K562 (cell line): ENCODE measurements around the gene FCHO1. TPM values are rescaled to one million over a fixed set of nuclear protein-coding genes. Genes with fewer than 3 reads are reported as not detected.

ENCODE experiments used
- ATAC-seq: fragments of 200-7000 bp; cut with Tn5 transposase; 3 replicates; pipeline ENCODE4 v1.9.1; 2020; ENCODE audit warnings: moderate library complexity
- BruUV-seq: library from RNA; stranded (reverse); fragments of 400-500 nt; replicated peaks from 2 replicates; lab custom pipeline; 2021; lab: Mats Ljungman, UMichigan
- CTCF ChIA-PET: fragments of 300-600 bp; formaldehyde crosslinking; extraction: SDS; loops from one replicate; lab custom pipeline; 2021; ENCODE audit warnings: low intra/inter-chr PET ratio; lab: Yijun Ruan, JAX
- POLR2A ChIA-PET: fragments of 300-600, 350-650 bp; sonication (Branson Sonifier 250); formaldehyde crosslinking; extraction: SDS; loops from one replicate; lab custom pipeline; 2021; ENCODE audit warnings: antibody characterized with exemption, inconsistent platforms; lab: Yijun Ruan, JAX
- DNase-seq, 4 experiments: peaks; one replicate each; pipeline versions ENCODE4 v3.0.0 to v3.0.0-alpha.2; 2011 to 2018; ENCODE audit warnings: low spot score in 3 of 4, mixed read lengths in 3 of 4; ENCODE audit errors: extremely low read depth in 1 of 4
- FAIRE-seq: peaks from 2 replicates; lab custom pipeline; 2011; peaks lifted over from hg19 to GRCh38; lab: Jason Lieb, UNC
- H2AFZ ChIP-seq: 2 replicates; pipeline ENCODE4 v1.6.0; 2011; ENCODE audit warnings: low read depth, low read length, control low read depth, inconsistent platforms
- H3K27ac ChIP-seq: fragments of 200-600 bp; 3 replicates; pipeline ENCODE4 v1.8.0; 2011; ENCODE audit warnings: low read depth, mild to moderate bottlenecking, control low read depth, inconsistent platforms, low read length, moderate library complexity, mixed read lengths; ENCODE audit errors: extremely low read depth
- H3K27me3 ChIP-seq, 2 experiments: fragments of 300-600 bp in 1 of 2; 2 replicates in 1 of 2; 3 replicates in 1 of 2; pipeline versions ENCODE4 v1.6.0 to v1.8.0; 2011; ENCODE audit warnings: inconsistent platforms in 2 of 2, low read length in 2 of 2, mild to moderate bottlenecking in 1 of 2, mixed read lengths in 1 of 2, moderate library complexity in 1 of 2; ENCODE audit not compliant: control insufficient read depth in 2 of 2, insufficient read depth in 2 of 2
- H3K36me3 ChIP-seq: fragments of 300-600 bp; 3 replicates; pipeline ENCODE4 v1.8.0; 2011; ENCODE audit warnings: mild to moderate bottlenecking, low read length, inconsistent platforms; ENCODE audit not compliant: control insufficient read depth, insufficient read depth
- H3K4me1 ChIP-seq, 2 experiments: fragments of 200-600 bp in 1 of 2; replicated peaks in 1 of 2; 2 replicates in 1 of 2; 3 replicates in 1 of 2; pipeline versions ENCODE4 v1.5.1 to v1.8.0; 2011; ENCODE audit warnings: inconsistent platforms in 2 of 2, low read length in 2 of 2, mild to moderate bottlenecking in 1 of 2, mixed read lengths in 1 of 2, moderate library complexity in 1 of 2; ENCODE audit not compliant: control insufficient read depth in 2 of 2, insufficient read depth in 2 of 2
- H3K4me2 ChIP-seq: 2 replicates; pipeline ENCODE4 v1.6.1; 2011; ENCODE audit warnings: low read length, control low read depth, inconsistent platforms, mixed read lengths; ENCODE audit not compliant: insufficient read depth
- H3K4me3 ChIP-seq: fragments of 200-600 bp; sonication (generic), shearing (Covaris generic); 2 replicates; pipeline ENCODE4 v1.5.1; 2016; ENCODE audit warnings: control low read depth, inconsistent platforms
- H3K79me2 ChIP-seq: fragments of 200-600 bp; 3 replicates; pipeline ENCODE4 v1.8.0; 2011; ENCODE audit warnings: low read length, inconsistent platforms; ENCODE audit not compliant: control insufficient read depth, insufficient read depth
- H3K9ac ChIP-seq, 2 experiments: 2 replicates each; pipeline versions ENCODE4 v1.6.0 to v1.6.1; 2011; ENCODE audit warnings: low read depth in 2 of 2, low read length in 2 of 2, control low read depth in 1 of 2, inconsistent platforms in 1 of 2, mild to moderate bottlenecking in 1 of 2, mixed read lengths in 1 of 2; ENCODE audit not compliant: insufficient read depth in 1 of 2
- H3K9me1 ChIP-seq: one replicate; pipeline ENCODE4 v1.6.0; 2011; ENCODE audit warnings: inconsistent platforms, mild to moderate bottlenecking, low read length, moderate library complexity; ENCODE audit not compliant: control insufficient read depth, insufficient read depth
- H3K9me3 ChIP-seq: replicated peaks from 2 replicates; pipeline ENCODE4 v1.5.1; 2011; ENCODE audit warnings: low read depth, low read length, inconsistent platforms; ENCODE audit not compliant: control insufficient read depth, insufficient read depth
- H4K20me1 ChIP-seq: replicated peaks from 2 replicates; pipeline ENCODE4 v1.6.1; 2011; ENCODE audit warnings: low read length, inconsistent platforms, mixed read lengths; ENCODE audit not compliant: control insufficient read depth, insufficient read depth
- CCNT2 ChIP-seq: IDR thresholded peaks from 2 replicates; pipeline ENCODE4 v1.6.1; 2011; ENCODE audit warnings: borderline replicate concordance, low read depth, mild to moderate bottlenecking, moderate library complexity, mixed read lengths, low read length; ENCODE audit not compliant: insufficient read length; ENCODE audit errors: extremely low read depth
- KLF16 ChIP-seq: IDR thresholded peaks from 2 replicates; pipeline ENCODE4 v1.6.1; 2016; ENCODE audit warnings: antibody characterized with exemption
- RBM25 ChIP-seq: fragments of 200-400 bp; formaldehyde crosslinking; IDR thresholded peaks from 2 replicates; pipeline ENCODE4 v1.6.1; 2018; ENCODE audit warnings: low read length, low read depth, moderate library complexity; ENCODE audit not compliant: severe bottlenecking
- SMARCE1 ChIP-seq: fragments of 450-650 bp; IDR thresholded peaks from 2 replicates; pipeline ENCODE4 v1.7.1; 2016; ENCODE audit warnings: mild to moderate bottlenecking
- XRCC3 ChIP-seq: fragments of 450-650 bp; IDR thresholded peaks from 2 replicates; pipeline ENCODE4 v1.6.1; 2017; ENCODE audit warnings: mild to moderate bottlenecking, moderate library complexity
- WGBS: fragments of 100-300 bp; shearing (Covaris generic); methylation state at CpG from one replicate; pipeline ENCODE4 v1.1.6; 2016; ENCODE audit warnings: low coverage, mixed read lengths; ENCODE audit not compliant: insufficient coverage; ENCODE audit errors: missing lambda C conversion rate; 5-methylcytosine and 5-hydroxymethylcytosine counted together
- in situ Hi-C: fragments of 300-500 bp; cut with MboI; formaldehyde crosslinking; loops from 4 replicates; pipeline ENCODE4 v1.15.0; 2018; ENCODE audit warnings: inconsistent platforms, mixed read lengths
- intact Hi-C: fragments of 100-400 bp; cut with micrococcal nuclease; formaldehyde crosslinking; loops from 2 replicates; pipeline ENCODE4 v1.14.2; 2022
- polyA plus RNA-seq, 8 experiments: library from polyadenylated mRNA; depleted of rRNA in 4 of 8; stranded (reverse) in 5 of 8; unstranded in 3 of 8; fragments of >200 nt; fragmentation: Nextera tagmentation in 2 of 8; fragmentation: Illumina TruSeq in 1 of 8; extraction: Ambion mirVana in 2 of 8; extraction: Trizol in 1 of 8; gene quantifications; 2 replicates each; pipeline versions ENCODE4 v1.2.1 to v1.2.3, GENCODE V29; 2011 to 2014; ENCODE audit warnings: inconsistent platforms in 1 of 8, missing spikeins in 1 of 8
- total RNA-seq, 7 experiments: library from RNA; depleted of rRNA in 6 of 7; stranded (reverse); fragments of >200 nt in 6 of 7; fragmentation: Illumina TruSeq in 2 of 7; extraction: Trizol in 2 of 7; gene quantifications; 2 replicates each; pipeline versions ENCODE4 v1.2.1 to v1.2.3, GENCODE V29; 2011 to 2021; ENCODE audit warnings: low replicate concordance in 1 of 7
- TF ChIP-seq, protein P1 (sequence below): fragments of 450-650 bp; formaldehyde crosslinking; IDR thresholded peaks from 2 replicates; pipeline ENCODE4 v1.4.0; 2022; ENCODE audit warnings: missing genetic modification characterization
- TF ChIP-seq, protein P2 (sequence below): sonication (generic); formaldehyde crosslinking; IDR thresholded peaks from 2 replicates; pipeline ENCODE4 v1.4.0; 2020; ENCODE audit warnings: mild to moderate bottlenecking, missing genetic modification reagents

FCHO1 gene
- total and polyA plus RNA-seq, 9 of the 15 experiments (the other 6 are each of a cell fraction or from before 2014, with no cell fraction given): 0.21 to 58.9 (median 18.3) TPM

DNA sequence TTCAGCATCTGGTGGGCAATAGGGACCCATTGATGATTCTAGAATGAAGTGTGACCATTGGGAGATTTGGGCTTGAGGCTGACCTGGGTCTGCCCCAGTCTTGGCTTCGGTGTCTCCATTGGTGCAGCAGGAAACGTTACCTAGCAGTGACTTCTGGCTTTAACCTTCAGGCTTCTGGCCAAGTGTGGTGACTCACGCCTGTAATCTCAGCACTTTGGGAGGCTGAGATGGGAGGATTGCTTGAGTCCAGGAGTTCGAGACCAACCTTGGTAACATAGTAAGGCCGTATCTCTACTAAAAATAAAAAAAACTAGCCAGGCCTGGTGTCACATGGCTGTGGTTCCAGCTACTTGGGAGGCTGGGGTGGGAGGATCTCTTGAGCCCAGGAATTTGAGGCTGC, 7.2 kb downstream of the FCHO1 start (continued):
- TF ChIP-seq CCNT2 (no peak), XRCC3 (no peak)
- TF ChIP-seq, protein P1, sequence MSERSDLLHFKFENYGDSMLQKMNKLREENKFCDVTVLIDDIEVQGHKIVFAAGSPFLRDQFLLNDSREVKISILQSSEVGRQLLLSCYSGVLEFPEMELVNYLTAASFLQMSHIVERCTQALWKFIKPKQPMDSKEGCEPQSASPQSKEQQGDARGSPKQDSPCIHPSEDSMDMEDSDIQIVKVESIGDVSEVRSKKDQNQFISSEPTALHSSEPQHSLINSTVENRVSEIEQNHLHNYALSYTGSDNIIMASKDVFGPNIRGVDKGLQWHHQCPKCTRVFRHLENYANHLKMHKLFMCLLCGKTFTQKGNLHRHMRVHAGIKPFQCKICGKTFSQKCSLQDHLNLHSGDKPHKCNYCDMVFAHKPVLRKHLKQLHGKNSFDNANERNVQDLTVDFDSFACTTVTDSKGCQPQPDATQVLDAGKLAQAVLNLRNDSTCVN (CRISPR knock-in tag): no peak

DNA sequence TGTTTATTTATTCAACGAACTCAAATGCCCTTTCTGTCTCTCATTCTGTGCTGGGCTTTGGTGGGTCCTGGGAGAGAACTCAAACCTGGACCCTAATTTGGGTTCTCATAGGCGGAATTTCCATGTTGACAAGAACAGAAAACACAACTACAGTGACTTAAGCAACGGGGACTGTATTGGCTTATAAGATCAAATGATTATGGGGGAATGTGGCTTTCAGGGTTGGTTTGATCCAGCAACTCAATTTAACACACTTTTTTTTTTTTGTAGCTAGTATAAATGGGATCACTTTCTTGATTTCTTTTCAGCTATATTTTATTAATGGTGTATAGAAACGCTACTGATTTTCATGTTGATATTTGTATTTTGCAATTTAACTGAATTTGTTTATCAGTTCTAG, 9.9 kb downstream of the FCHO1 start:
- H3K27me3 ChIP-seq: no peaks in the 10 kb centered on the region
- POLR2A ChIA-PET: interaction anchor here (2.0 kb wide), 1 partner anchor 10 kb away, joined by 6 read pairs; the partner anchor contains the start of gene FCHO1
- H3K4me3 ChIP-seq: no peak overlapping the region
- intact Hi-C loops (no loop called here), in situ Hi-C loops (no loop called here)
- no peak overlapping the region for H3K9ac ChIP-seq
- H3K27ac ChIP-seq: no peak overlapping the region
- H3K9me1 ChIP-seq: no peaks in the 10 kb centered on the region
- no TSS peak for BruUV-seq
- H4K20me1 ChIP-seq: 0 out of 2 replicates have a peak, but pooled peaks cover 3% of the 10 kb centered on the region
- DNase-seq: no peak
- peaks cover 65% of the 10 kb centered on the region; the same call in 2 of the 3 replicates for H3K36me3 ChIP-seq
- H3K4me2 ChIP-seq: no peak overlapping the region
- H3K9me3 ChIP-seq: no peaks in the 10 kb centered on the region
- no peak overlapping the region for H2AFZ ChIP-seq
- ATAC-seq: no peak
- CTCF ChIA-PET: no interaction called here
- TF ChIP-seq RBM25 (peak; percentile 21), SMARCE1 (no peak), KLF16 (no peak)
- TF ChIP-seq, protein P2, sequence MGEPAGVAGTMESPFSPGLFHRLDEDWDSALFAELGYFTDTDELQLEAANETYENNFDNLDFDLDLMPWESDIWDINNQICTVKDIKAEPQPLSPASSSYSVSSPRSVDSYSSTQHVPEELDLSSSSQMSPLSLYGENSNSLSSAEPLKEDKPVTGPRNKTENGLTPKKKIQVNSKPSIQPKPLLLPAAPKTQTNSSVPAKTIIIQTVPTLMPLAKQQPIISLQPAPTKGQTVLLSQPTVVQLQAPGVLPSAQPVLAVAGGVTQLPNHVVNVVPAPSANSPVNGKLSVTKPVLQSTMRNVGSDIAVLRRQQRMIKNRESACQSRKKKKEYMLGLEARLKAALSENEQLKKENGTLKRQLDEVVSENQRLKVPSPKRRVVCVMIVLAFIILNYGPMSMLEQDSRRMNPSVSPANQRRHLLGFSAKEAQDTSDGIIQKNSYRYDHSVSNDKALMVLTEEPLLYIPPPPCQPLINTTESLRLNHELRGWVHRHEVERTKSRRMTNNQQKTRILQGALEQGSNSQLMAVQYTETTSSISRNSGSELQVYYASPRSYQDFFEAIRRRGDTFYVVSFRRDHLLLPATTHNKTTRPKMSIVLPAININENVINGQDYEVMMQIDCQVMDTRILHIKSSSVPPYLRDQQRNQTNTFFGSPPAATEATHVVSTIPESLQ (CRISPR knock-in tag): no peak
- peaks cover 0 to 3% of the 10 kb centered on the region in 2 experiments; a peak in 3 of 5 replicates for H3K4me1 ChIP-seq
- 61% methylated on average over 4 of the region's 4 CpGs for WGBS
- no peak for FAIRE-seq
- H3K79me2 ChIP-seq: no peaks in the 10 kb centered on the region
